ENCODE measurements around the gene DUSP14. TPM values are rescaled to one million over a fixed set of nuclear protein-coding genes. Genes with fewer than 3 reads are reported as not detected.

The DUSP14 gene
- total and polyA plus RNA-seq, 2 of the 13 experiments (the other 11 are each of a cell fraction or from before 2014, with no cell fraction given) = 33.5 to 39.8 TPM

- TF ChIP-seq HMGXB3 (CRISPR knock-in tag; IDR thresholded peaks at IDR 0.05; ENCODE audit: borderline replicate concordance) = no peak
- TF ChIP-seq SRSF1 (optimal IDR thresholded peaks at IDR 0.05; ENCODE audit: low read depth, low read length) = no peak
- TF ChIP-seq AFF4 (CRISPR knock-in tag; IDR thresholded peaks at IDR 0.05) = no peak
- TF ChIP-seq ZNF543 (CRISPR knock-in tag; IDR thresholded peaks at IDR 0.05) = no peak
- TF ChIP-seq KDM3A (CRISPR knock-in tag; IDR thresholded peaks at IDR 0.05; ENCODE audit: low read depth) = no peak; the same call in 1 of the 2 replicates
- TF ChIP-seq KLF12 (CRISPR knock-in tag; IDR thresholded peaks at IDR 0.05; ENCODE audit: borderline replicate concordance) = 0 out of 2 replicates have a peak, but pooled peaks have one; percentile 22
- no peak; the same call in 1 of the 2 replicates for TF ChIP-seq ZBTB34 (CRISPR knock-in tag; IDR thresholded peaks at IDR 0.05)
- TF ChIP-seq MBD4 (IDR thresholded peaks at IDR 0.05; ENCODE audit: borderline replicate concordance, low read length) = peak; percentile 35; the same call in 1 of the 2 replicates
- TF ChIP-seq RXRB (CRISPR knock-in tag; IDR thresholded peaks at IDR 0.05; ENCODE audit: borderline replicate concordance) = peak; percentile 65; the same call in 1 of the 2 replicates
- no peak for TF ChIP-seq ZNF335 (CRISPR knock-in tag; IDR thresholded peaks at IDR 0.05)
- TF ChIP-seq HOXD1 (CRISPR knock-in tag; IDR thresholded peaks at IDR 0.05) = peak; percentile 48; the same call in 1 of the 2 replicates
- TF ChIP-seq DR1 (CRISPR knock-in tag; IDR thresholded peaks at IDR 0.05) = no peak
- TF ChIP-seq, protein P1, sequence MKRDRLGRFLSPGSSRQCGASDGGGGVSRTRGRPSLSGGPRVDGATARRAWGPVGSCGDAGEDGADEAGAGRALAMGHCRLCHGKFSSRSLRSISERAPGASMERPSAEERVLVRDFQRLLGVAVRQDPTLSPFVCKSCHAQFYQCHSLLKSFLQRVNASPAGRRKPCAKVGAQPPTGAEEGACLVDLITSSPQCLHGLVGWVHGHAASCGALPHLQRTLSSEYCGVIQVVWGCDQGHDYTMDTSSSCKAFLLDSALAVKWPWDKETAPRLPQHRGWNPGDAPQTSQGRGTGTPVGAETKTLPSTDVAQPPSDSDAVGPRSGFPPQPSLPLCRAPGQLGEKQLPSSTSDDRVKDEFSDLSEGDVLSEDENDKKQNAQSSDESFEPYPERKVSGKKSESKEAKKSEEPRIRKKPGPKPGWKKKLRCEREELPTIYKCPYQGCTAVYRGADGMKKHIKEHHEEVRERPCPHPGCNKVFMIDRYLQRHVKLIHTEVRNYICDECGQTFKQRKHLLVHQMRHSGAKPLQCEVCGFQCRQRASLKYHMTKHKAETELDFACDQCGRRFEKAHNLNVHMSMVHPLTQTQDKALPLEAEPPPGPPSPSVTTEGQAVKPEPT (CRISPR knock-in tag; IDR thresholded peaks at IDR 0.05; ENCODE audit: low read depth) = no peak
- TF ChIP-seq RFX3 (CRISPR knock-in tag; IDR thresholded peaks at IDR 0.05) = no peak
Measured at GRCh38 chr17:37502009-37502936, 12.6 kb downstream of the DUSP14 start (continued).

Data from HepG2 (cell line).